ENCODE results near the gene TACC2.

DNA sequence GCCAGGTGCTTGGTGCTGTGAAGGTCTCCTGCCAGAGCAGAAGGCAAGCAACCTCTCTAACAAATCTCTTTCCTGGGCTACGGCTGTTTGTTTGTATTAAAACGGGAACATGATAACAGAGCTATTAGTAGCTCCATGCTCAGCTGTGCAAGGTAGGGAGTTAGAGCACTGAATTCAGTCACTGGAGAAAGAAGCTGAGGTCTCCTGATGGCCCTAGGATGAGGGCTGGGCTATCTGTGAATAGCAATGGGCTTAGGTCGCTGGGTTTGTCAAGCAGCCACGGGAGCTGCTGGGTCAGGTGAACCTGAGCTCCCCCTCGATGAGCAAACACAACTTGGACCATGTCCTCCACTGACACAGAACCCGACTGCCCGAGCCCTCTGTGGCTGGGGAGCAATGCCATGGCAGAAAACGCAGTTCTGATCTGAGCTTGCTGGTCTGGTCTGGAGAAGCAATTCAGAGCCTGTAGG is 24.4 kb downstream of the TACC2 start:
- TF ChIP-seq, protein P1, sequence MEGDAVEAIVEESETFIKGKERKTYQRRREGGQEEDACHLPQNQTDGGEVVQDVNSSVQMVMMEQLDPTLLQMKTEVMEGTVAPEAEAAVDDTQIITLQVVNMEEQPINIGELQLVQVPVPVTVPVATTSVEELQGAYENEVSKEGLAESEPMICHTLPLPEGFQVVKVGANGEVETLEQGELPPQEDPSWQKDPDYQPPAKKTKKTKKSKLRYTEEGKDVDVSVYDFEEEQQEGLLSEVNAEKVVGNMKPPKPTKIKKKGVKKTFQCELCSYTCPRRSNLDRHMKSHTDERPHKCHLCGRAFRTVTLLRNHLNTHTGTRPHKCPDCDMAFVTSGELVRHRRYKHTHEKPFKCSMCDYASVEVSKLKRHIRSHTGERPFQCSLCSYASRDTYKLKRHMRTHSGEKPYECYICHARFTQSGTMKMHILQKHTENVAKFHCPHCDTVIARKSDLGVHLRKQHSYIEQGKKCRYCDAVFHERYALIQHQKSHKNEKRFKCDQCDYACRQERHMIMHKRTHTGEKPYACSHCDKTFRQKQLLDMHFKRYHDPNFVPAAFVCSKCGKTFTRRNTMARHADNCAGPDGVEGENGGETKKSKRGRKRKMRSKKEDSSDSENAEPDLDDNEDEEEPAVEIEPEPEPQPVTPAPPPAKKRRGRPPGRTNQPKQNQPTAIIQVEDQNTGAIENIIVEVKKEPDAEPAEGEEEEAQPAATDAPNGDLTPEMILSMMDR (IDR thresholded peaks at IDR 0.05), result no peak
- no peak for TF ChIP-seq EZH2 (IDR thresholded peaks at IDR 0.05; ENCODE audit: borderline replicate concordance, insufficient read depth, low read depth, low read length, poor library complexity, severe bottlenecking)

Data from B cell (primary cell).